SH-SY5Y (cell line): ENCODE measurements around the gene SPI1.

Experiments
- GATA2 ChIP-seq: IDR thresholded peaks from 2 replicates; pipeline ENCODE4 v1.6.1; 2011; ENCODE audit warnings: mild to moderate bottlenecking, low read depth, low read length
- GATA3 ChIP-seq: IDR thresholded peaks from 2 replicates; pipeline ENCODE4 v1.6.1; 2011; ENCODE audit warnings: low read depth, mild to moderate bottlenecking, low read length, moderate library complexity

DNA sequence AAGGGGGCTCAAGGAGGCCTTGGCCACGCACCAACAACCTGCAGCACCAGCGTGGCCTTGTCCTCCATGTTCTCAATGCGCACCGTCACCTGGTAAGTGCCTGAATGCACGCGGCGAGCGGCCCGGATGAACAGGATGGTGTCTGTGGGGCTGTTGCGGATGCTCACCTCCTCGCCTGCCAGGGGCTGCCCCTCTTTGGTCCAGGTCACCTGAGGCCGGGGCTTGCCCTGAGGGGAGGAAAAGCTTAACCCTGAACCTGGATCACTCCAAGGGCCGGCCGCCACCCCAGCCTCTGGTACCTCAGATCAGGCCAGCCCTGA lies 44.9 kb downstream of the SPI1 start:
- no peak for TF ChIP-seq GATA2
- no peak for TF ChIP-seq GATA3
